CD4-positive, alpha-beta memory T cell (primary cell): ENCODE results near the gene ENG. TPM values are rescaled to one million over a fixed set of nuclear protein-coding genes. Genes with fewer than 3 reads are reported as not detected.

ENCODE experiments used
- CTCF ChIA-PET: fragments of 350-600 bp; sonication (Branson Sonifier 250); formaldehyde crosslinking; loops from one replicate; lab custom pipeline; 2021; ENCODE audit warnings: inconsistent platforms; ENCODE audit not compliant: partially characterized antibody; lab: Charles Lee
- POLR2A ChIA-PET: fragments of 350-600 bp; sonication (Branson Sonifier 250); formaldehyde crosslinking; loops from one replicate; lab custom pipeline; 2021; ENCODE audit not compliant: partially characterized antibody; lab: Charles Lee
- DNase-seq, 5 donors: peaks; one replicate each; pipeline versions ENCODE4 v3.0.0 to v3.0.0-alpha.2; 2020 to 2022; ENCODE audit warnings: mixed read lengths in 1 of 5
- H3K27ac ChIP-seq: one replicate; pipeline ENCODE4 v1.7.0; 2013; ENCODE audit warnings: low read depth, low read length
- H3K27me3 ChIP-seq: 2 replicates; pipeline ENCODE4 v1.7.0; 2013; ENCODE audit warnings: mild to moderate bottlenecking, low read length, moderate library complexity; ENCODE audit not compliant: insufficient read depth
- H3K36me3 ChIP-seq: 2 replicates; pipeline ENCODE4 v1.7.0; 2013; ENCODE audit warnings: mild to moderate bottlenecking, low read length, moderate library complexity; ENCODE audit not compliant: insufficient read depth
- H3K4me1 ChIP-seq: 2 replicates; pipeline ENCODE4 v1.7.0; 2013; ENCODE audit warnings: mild to moderate bottlenecking, low read length, moderate library complexity; ENCODE audit not compliant: insufficient read depth
- H3K4me3 ChIP-seq, 2 donors: one replicate each; pipeline ENCODE4 v1.7.0; 2013; ENCODE audit warnings: low read length in 2 of 2, mild to moderate bottlenecking in 1 of 2
- H3K9me3 ChIP-seq, 2 donors: one replicate each; pipeline ENCODE4 v1.7.0; 2013; ENCODE audit warnings: low read length in 2 of 2, control low read depth in 1 of 2; ENCODE audit not compliant: control insufficient read depth in 1 of 2
- H3K27ac Mint-ChIP-seq, 7 donors: one replicate each; pipeline ENCODE4 v1.8.0; 2020 to 2021; ENCODE audit warnings: mixed read lengths in 7 of 7, mild to moderate bottlenecking in 6 of 7, inconsistent platforms in 3 of 7, moderate library complexity in 3 of 7
- H3K27me3 Mint-ChIP-seq, 2 donors: one replicate each; pipeline ENCODE4 v1.8.0; 2020 to 2021; ENCODE audit warnings: mixed read lengths in 2 of 2
- H3K36me3 Mint-ChIP-seq, 2 donors: one replicate each; pipeline ENCODE4 v1.8.0; 2020 to 2021; ENCODE audit warnings: mixed read lengths in 2 of 2, inconsistent platforms in 1 of 2, mild to moderate bottlenecking in 1 of 2
- H3K4me1 Mint-ChIP-seq, 4 donors: one replicate each; pipeline ENCODE4 v1.8.0; 2020 to 2021; ENCODE audit warnings: mixed read lengths in 4 of 4, mild to moderate bottlenecking in 1 of 4
- H3K4me3 Mint-ChIP-seq, 8 donors: one replicate each; pipeline ENCODE4 v1.8.0; 2020 to 2021; ENCODE audit warnings: mixed read lengths in 8 of 8, mild to moderate bottlenecking in 7 of 8, moderate library complexity in 6 of 8, inconsistent platforms in 3 of 8
- H3K9me3 Mint-ChIP-seq, 8 donors: one replicate each; pipeline ENCODE4 v1.8.0; 2020 to 2021; ENCODE audit warnings: mixed read lengths in 8 of 8, mild to moderate bottlenecking in 5 of 8, inconsistent platforms in 3 of 8, moderate library complexity in 1 of 8
- intact Hi-C: fragments of 100-400 bp; cut with micrococcal nuclease; formaldehyde crosslinking; loops from one replicate; pipeline ENCODE4 v1.15.1; 2023
- polyA plus RNA-seq, 2 donors: library from polyadenylated mRNA; unstranded; fragments of 300-500 nt; fragmentation: Illumina TruSeq; gene quantifications; one replicate each; pipeline ENCODE4 v1.2.3, GENCODE V29; 2021
- total RNA-seq, 2 experiments: library from RNA; stranded (reverse); gene quantifications; one replicate each; pipeline ENCODE4 v1.2.3, GENCODE V29; 2021

ENG gene
- total and polyA plus RNA-seq, 4 experiments from 2014 or later = 2.0 to 13.8 (median 8.9) TPM

GRCh38 chr9:127776195-127776923, 78.1 kb downstream of the ENG start:
- no peaks in the 10 kb centered on the region for H3K9me3 ChIP-seq
- no peaks in the 10 kb centered on the region for H3K27me3 Mint-ChIP-seq
- intact Hi-C loops = loop anchor here (1.0 kb wide), 1 partner anchor 9 kb away; no protein-coding TSS in a partner anchor
- peaks cover 22% of the 10 kb centered on the region for H3K36me3 ChIP-seq
- peak overlapping the region; percentile 91 for H3K27ac ChIP-seq
- CTCF ChIA-PET = interaction anchor here (1.3 to 3.0 kb wide), 5 partner anchors 9 to 94 kb away, joined by 3 to 25 read pairs (median 6); partner anchors contain the start of genes CDK9 and TOR2A
- peaks cover 78% of the 10 kb centered on the region for H3K4me1 ChIP-seq
- no peaks in the 10 kb centered on the region for H3K27me3 ChIP-seq
- H3K27ac Mint-ChIP-seq = peak overlapping the region; percentile 96 to 98 (median 97)
- POLR2A ChIA-PET = interaction anchor here (0.8 to 15.3 kb wide), 12 partner anchors 7 to 291 kb away, joined by 3 to 377 read pairs (median 4); partner anchors contain the start of genes CDK9, ENG, NAIF1 and SH2D3C
- peak; percentile 76 to 88 (median 80) for DNase-seq
- H3K36me3 Mint-ChIP-seq = peaks cover 0 to 41% of the 10 kb centered on the region in 2 donors
- H3K4me1 Mint-ChIP-seq = peaks cover 19 to 69% (median 47%) of the 10 kb centered on the region in 4 donors
- no peaks in the 10 kb centered on the region for H3K9me3 Mint-ChIP-seq
- peak overlapping the region; percentile 63 to 97 for H3K4me3 ChIP-seq
- H3K4me3 Mint-ChIP-seq = peak overlapping the region; percentile 99 to 100 (median 100)

GRCh38 chr9:127773981-127774380, 80.5 kb downstream of the ENG start:
- no peak for DNase-seq
- H3K4me3 Mint-ChIP-seq = peak overlapping the region in 4 of 8 donors; percentile 26 to 65 (median 49)
- peak overlapping the region in 6 of 7 donors; percentile 9 to 60 (median 39) for H3K27ac Mint-ChIP-seq
- no peaks in the 10 kb centered on the region for H3K27me3 ChIP-seq
- H3K36me3 ChIP-seq = peaks cover 22% of the 10 kb centered on the region
- ChIA-PET POLR2A (interaction anchor here (15.3 kb wide), 1 partner anchor 10 kb away, joined by 377 read pairs; the partner anchor contains the start of genes CDK9 and SH2D3C), CTCF (interaction anchor here (1.2 to 3.0 kb wide), 2 partner anchors 11 to 96 kb away, joined by 3 to 25 read pairs; partner anchors contain the start of gene CDK9)
- H3K4me1 Mint-ChIP-seq = peaks cover 31 to 72% (median 51%) of the 10 kb centered on the region in 4 donors
- H3K4me3 ChIP-seq = no peak overlapping the region
- H3K9me3 ChIP-seq = no peaks in the 10 kb centered on the region
- H3K4me1 ChIP-seq = peaks cover 74% of the 10 kb centered on the region
- peaks cover 1 to 53% of the 10 kb centered on the region in 2 donors for H3K36me3 Mint-ChIP-seq
- H3K9me3 Mint-ChIP-seq = no peaks in the 10 kb centered on the region
- no peak overlapping the region for H3K27ac ChIP-seq
- H3K27me3 Mint-ChIP-seq = no peaks in the 10 kb centered on the region
- intact Hi-C loops = no loop called here

- H3K9me3 ChIP-seq = no peaks in the 10 kb centered on the region
- no peak overlapping the region for H3K4me3 ChIP-seq
- H3K36me3 Mint-ChIP-seq = peaks cover 5 to 53% of the 10 kb centered on the region in 2 donors
- peaks cover 22% of the 10 kb centered on the region for H3K36me3 ChIP-seq
- intact Hi-C loops = no loop called here
- POLR2A ChIA-PET = interaction anchor here (15.3 kb wide), 1 partner anchor 10 kb away, joined by 377 read pairs; the partner anchor contains the start of genes CDK9 and SH2D3C
- H3K27ac ChIP-seq = no peak overlapping the region
- CTCF ChIA-PET = interaction anchor here (1.0 to 1.1 kb wide), 2 partner anchors 9 to 11 kb away, joined by 3 to 4 read pairs; no protein-coding TSS in a partner anchor
- peaks cover 37 to 73% (median 55%) of the 10 kb centered on the region in 4 donors for H3K4me1 Mint-ChIP-seq
- peak overlapping the region in 2 of 8 donors; percentile 0 to 73 for H3K4me3 Mint-ChIP-seq
- DNase-seq = no peak
- H3K4me1 ChIP-seq = peaks cover 76% of the 10 kb centered on the region
- peak overlapping the region in 4 of 7 donors; percentile 42 to 98 (median 78) for H3K27ac Mint-ChIP-seq
- H3K27me3 Mint-ChIP-seq = no peaks in the 10 kb centered on the region
- no peaks in the 10 kb centered on the region for H3K27me3 ChIP-seq
- no peaks in the 10 kb centered on the region for H3K9me3 Mint-ChIP-seq
Observed at GRCh38 chr9:127773272-127773671, 81.2 kb downstream of the ENG start.

GRCh38 chr9:127772603-127773002, 81.9 kb downstream of the ENG start:
- Histone ChIP-seq H3K4me3 (no peak overlapping the region), H3K27me3 (no peaks in the 10 kb centered on the region), H3K36me3 (peaks cover 22% of the 10 kb centered on the region), H3K27ac (no peak overlapping the region), H3K9me3 (no peaks in the 10 kb centered on the region), H3K4me1 (peaks cover 83% of the 10 kb centered on the region)
- peak overlapping the region in 1 of 8 donors; percentile 73 for H3K4me3 Mint-ChIP-seq
- H3K4me1 Mint-ChIP-seq = peaks cover 38 to 76% (median 56%) of the 10 kb centered on the region in 4 donors
- POLR2A ChIA-PET = interaction anchor here (15.3 kb wide), 1 partner anchor 11 kb away, joined by 377 read pairs; the partner anchor contains the start of genes CDK9 and SH2D3C
- H3K27ac Mint-ChIP-seq = peak overlapping the region in 6 of 7 donors; percentile 42 to 98 (median 73)
- H3K9me3 Mint-ChIP-seq = no peaks in the 10 kb centered on the region
- CTCF ChIA-PET = interaction anchor here (1.0 to 10.6 kb wide), 3 partner anchors 10 to 12 kb away, joined by 3 to 128 read pairs (median 4); partner anchors contain the start of gene CDK9
- no peak for DNase-seq
- no peaks in the 10 kb centered on the region for H3K27me3 Mint-ChIP-seq
- intact Hi-C loops = no loop called here
- H3K36me3 Mint-ChIP-seq = peaks cover 5 to 50% of the 10 kb centered on the region in 2 donors

- Histone ChIP-seq H3K9me3 (no peaks in the 10 kb centered on the region), H3K4me1 (peaks cover 88% of the 10 kb centered on the region), H3K27ac (peak overlapping the region; percentile 97), H3K27me3 (no peaks in the 10 kb centered on the region), H3K36me3 (peaks cover 22% of the 10 kb centered on the region), H3K4me3 (peak overlapping the region in 1 of 2 donors; percentile 78)
- peak overlapping the region; percentile 92 to 99 (median 98) for H3K27ac Mint-ChIP-seq
- ChIA-PET CTCF (interaction anchor here (0.5 to 10.6 kb wide), 8 partner anchors 12 to 152 kb away, joined by 3 to 128 read pairs (median 6); partner anchors contain the start of genes CDK9 and TOR2A), POLR2A (interaction anchor here (0.8 to 15.3 kb wide), 19 partner anchors 10 to 296 kb away, joined by 3 to 377 read pairs (median 5); partner anchors contain the start of genes CDK9, PTRH1, SH2D3C and SLC25A25)
- H3K27me3 Mint-ChIP-seq = no peaks in the 10 kb centered on the region
- DNase-seq = no peak
- peaks cover 5 to 53% of the 10 kb centered on the region in 2 donors for H3K36me3 Mint-ChIP-seq
- peak overlapping the region; percentile 78 to 92 (median 88) for H3K4me3 Mint-ChIP-seq
- no peaks in the 10 kb centered on the region for H3K9me3 Mint-ChIP-seq
- intact Hi-C loops = loop anchor here (1.0 kb wide), 3 partner anchors 14 to 36 kb away; partner anchors contain the start of genes FPGS and TOR2A
- H3K4me1 Mint-ChIP-seq = peaks cover 42 to 78% (median 59%) of the 10 kb centered on the region in 4 donors
Observed at GRCh38 chr9:127771570-127772189, 82.8 kb downstream of the ENG start.

GRCh38 chr9:127770905-127771569, 83.4 kb downstream of the ENG start:
- peaks cover 10 to 51% of the 10 kb centered on the region in 2 donors for H3K36me3 Mint-ChIP-seq
- Histone ChIP-seq H3K27me3 (no peaks in the 10 kb centered on the region), H3K36me3 (peaks cover 22% of the 10 kb centered on the region), H3K4me1 (peaks cover 91% of the 10 kb centered on the region), H3K4me3 (peak overlapping the region; percentile 50 to 78), H3K9me3 (no peaks in the 10 kb centered on the region), H3K27ac (peak overlapping the region; percentile 97)
- peak; percentile 92 to 96 (median 95) for DNase-seq
- ChIA-PET CTCF (interaction anchor here (0.5 to 10.6 kb wide), 10 partner anchors 8 to 152 kb away, joined by 3 to 128 read pairs (median 6); partner anchors contain the start of genes CDK9 and TOR2A), POLR2A (interaction anchor here (0.6 to 15.3 kb wide), 22 partner anchors 9 to 299 kb away, joined by 3 to 377 read pairs (median 5); partner anchors contain the start of genes CDK9, PTRH1, SH2D3C and SLC25A25)
- no peaks in the 10 kb centered on the region for H3K27me3 Mint-ChIP-seq
- no peaks in the 10 kb centered on the region for H3K9me3 Mint-ChIP-seq
- intact Hi-C loops = loop anchor here (1.0 kb wide), 3 partner anchors 14 to 36 kb away; partner anchors contain the start of genes FPGS and TOR2A
- peak overlapping the region; percentile 78 to 92 (median 88) for H3K4me3 Mint-ChIP-seq
- H3K4me1 Mint-ChIP-seq = peaks cover 41 to 78% (median 61%) of the 10 kb centered on the region in 4 donors
- H3K27ac Mint-ChIP-seq = peak overlapping the region; percentile 92 to 99 (median 98)
